22Rv1 (cell line): ENCODE results near the gene GTF3C2.

ENCODE experiments used
- ZFX ChIP-seq: fragments of 450-650 bp; IDR thresholded peaks from 2 replicates; pipeline ENCODE4 v1.6.1; 2017; ENCODE audit warnings: antibody characterized with exemption, borderline replicate concordance
- TF ChIP-seq, protein P1 (sequence below): fragments of 450-650 bp; IDR thresholded peaks from 2 replicates; pipeline ENCODE4 v1.5.1; 2017; ENCODE audit warnings: mild to moderate bottlenecking

DNA sequence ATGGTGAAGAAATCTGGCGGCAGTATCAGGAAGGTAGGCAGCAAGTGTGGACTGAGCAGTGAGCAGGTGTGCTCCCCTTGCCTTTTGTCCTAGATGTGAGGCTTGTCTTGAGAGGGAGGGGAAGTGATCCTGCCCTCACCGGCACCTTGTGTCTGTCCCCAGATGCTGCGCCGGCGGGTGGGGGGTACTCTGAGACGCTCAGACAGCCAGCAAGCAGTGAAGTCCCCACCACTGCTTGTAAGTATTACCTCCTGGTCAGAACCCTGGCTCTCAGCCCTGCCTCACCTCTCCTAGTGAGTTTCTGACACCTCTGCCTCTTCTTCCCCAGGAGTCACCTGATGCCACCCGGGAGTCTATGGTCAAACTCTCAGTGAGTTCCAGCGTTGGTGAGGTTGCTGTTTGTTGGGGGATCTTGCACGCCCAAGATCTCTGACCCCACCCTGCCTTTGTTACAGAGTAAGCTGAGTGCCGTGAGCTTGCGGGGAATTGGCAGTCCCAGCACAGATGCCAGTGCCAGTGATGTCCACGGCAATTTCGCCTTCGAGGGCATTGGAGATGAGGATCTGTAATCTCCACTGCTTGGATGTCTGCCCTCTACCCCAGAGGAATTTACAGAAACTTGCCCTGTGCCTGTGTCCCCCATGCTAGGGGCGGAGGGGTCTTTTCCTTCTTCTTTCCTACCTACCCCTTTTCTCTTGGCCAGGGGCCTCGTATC is 19.7 kb upstream of the GTF3C2 start:
- TF ChIP-seq, protein P1, sequence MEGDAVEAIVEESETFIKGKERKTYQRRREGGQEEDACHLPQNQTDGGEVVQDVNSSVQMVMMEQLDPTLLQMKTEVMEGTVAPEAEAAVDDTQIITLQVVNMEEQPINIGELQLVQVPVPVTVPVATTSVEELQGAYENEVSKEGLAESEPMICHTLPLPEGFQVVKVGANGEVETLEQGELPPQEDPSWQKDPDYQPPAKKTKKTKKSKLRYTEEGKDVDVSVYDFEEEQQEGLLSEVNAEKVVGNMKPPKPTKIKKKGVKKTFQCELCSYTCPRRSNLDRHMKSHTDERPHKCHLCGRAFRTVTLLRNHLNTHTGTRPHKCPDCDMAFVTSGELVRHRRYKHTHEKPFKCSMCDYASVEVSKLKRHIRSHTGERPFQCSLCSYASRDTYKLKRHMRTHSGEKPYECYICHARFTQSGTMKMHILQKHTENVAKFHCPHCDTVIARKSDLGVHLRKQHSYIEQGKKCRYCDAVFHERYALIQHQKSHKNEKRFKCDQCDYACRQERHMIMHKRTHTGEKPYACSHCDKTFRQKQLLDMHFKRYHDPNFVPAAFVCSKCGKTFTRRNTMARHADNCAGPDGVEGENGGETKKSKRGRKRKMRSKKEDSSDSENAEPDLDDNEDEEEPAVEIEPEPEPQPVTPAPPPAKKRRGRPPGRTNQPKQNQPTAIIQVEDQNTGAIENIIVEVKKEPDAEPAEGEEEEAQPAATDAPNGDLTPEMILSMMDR = no peak
- TF ChIP-seq ZFX = no peak
